CD4-positive, CD25-positive, alpha-beta regulatory T cell (primary cell): ENCODE results near the gene B3GLCT. TPM values are rescaled to one million over a fixed set of nuclear protein-coding genes. Genes with fewer than 3 reads are reported as not detected.

Source experiments
- ATAC-seq, 2 donors: fragments of 150-1000 bp; cut with Tn5 transposase; one replicate each; pipeline ENCODE4 v1.10.0; 2021; ENCODE audit warnings: low read depth in 2 of 2, moderate number of reproducible peaks in 2 of 2, moderate library complexity in 1 of 2
- DNase-seq, 3 donors: peaks; one replicate each; pipeline versions ENCODE4 v3.0.0 to v3.0.0-alpha.2; 2012 to 2022; ENCODE audit warnings: mixed read lengths in 1 of 3
- H3K27ac ChIP-seq: one replicate; pipeline ENCODE4 v1.7.0; 2013; ENCODE audit warnings: mild to moderate bottlenecking, low read length; ENCODE audit not compliant: insufficient read depth, poor library complexity, severe bottlenecking
- H3K27me3 ChIP-seq: one replicate; pipeline ENCODE4 v1.7.0; 2013; ENCODE audit warnings: low read length; ENCODE audit not compliant: control insufficient read depth, insufficient read depth
- H3K36me3 ChIP-seq: one replicate; pipeline ENCODE4 v1.7.0; 2013; ENCODE audit warnings: mild to moderate bottlenecking, low read length, moderate library complexity; ENCODE audit not compliant: control insufficient read depth, insufficient read depth
- H3K4me1 ChIP-seq: 2 replicates; pipeline ENCODE4 v1.7.0; 2013; ENCODE audit warnings: mild to moderate bottlenecking, low read length; ENCODE audit not compliant: insufficient read depth, control insufficient read depth, poor library complexity, severe bottlenecking
- H3K4me3 ChIP-seq: one replicate; pipeline ENCODE4 v1.7.0; 2013; ENCODE audit warnings: low read depth, mild to moderate bottlenecking, low read length, moderate library complexity
- H3K9me3 ChIP-seq, 2 experiments: 1 replicate in 1 of 2; 2 replicates in 1 of 2; pipeline ENCODE4 v1.7.0; 2013; ENCODE audit warnings: low read length in 2 of 2, mild to moderate bottlenecking in 1 of 2, moderate library complexity in 1 of 2; ENCODE audit not compliant: control insufficient read depth in 2 of 2
- H3K27ac Mint-ChIP-seq, 3 donors: one replicate each; pipeline ENCODE4 v1.8.0; 2020 to 2022; ENCODE audit warnings: mild to moderate bottlenecking in 3 of 3, mixed read lengths in 3 of 3, moderate library complexity in 2 of 3
- H3K27me3 Mint-ChIP-seq: one replicate; pipeline ENCODE4 v1.8.0; 2022; ENCODE audit warnings: mild to moderate bottlenecking, mixed read lengths
- H3K36me3 Mint-ChIP-seq: one replicate; pipeline ENCODE4 v1.8.0; 2020; ENCODE audit warnings: mixed read lengths
- H3K4me1 Mint-ChIP-seq, 4 donors: one replicate each; pipeline ENCODE4 v1.8.0; 2020 to 2022; ENCODE audit warnings: mixed read lengths in 4 of 4, mild to moderate bottlenecking in 1 of 4
- H3K4me3 Mint-ChIP-seq, 4 donors: one replicate each; pipeline ENCODE4 v1.8.0; 2020 to 2022; ENCODE audit warnings: mild to moderate bottlenecking in 4 of 4, mixed read lengths in 4 of 4, moderate library complexity in 3 of 4
- H3K9me3 Mint-ChIP-seq, 7 donors: one replicate each; pipeline ENCODE4 v1.8.0; 2020 to 2022; ENCODE audit warnings: mixed read lengths in 7 of 7, mild to moderate bottlenecking in 3 of 7, moderate library complexity in 2 of 7
- polyA plus RNA-seq, 4 donors: library from polyadenylated mRNA; unstranded; fragments of 300-500 nt; fragmentation: Illumina TruSeq; gene quantifications; one replicate each; pipeline ENCODE4 v1.2.3, GENCODE V29; 2021
- total RNA-seq: library from RNA; stranded (reverse); gene quantifications from one replicate; pipeline ENCODE4 v1.2.3, GENCODE V29; 2022

Gene B3GLCT
- 3.4 TPM for total RNA-seq
- 1 to 10 TPM; 3.4 to 5.6 (median 3.5) TPM for polyA plus RNA-seq

- Histone ChIP-seq H3K27ac (peak within 1 kb of the TSS; percentile 84), H3K27me3 (no peaks in the 10 kb centered on the region), H3K9me3 (no peaks in the 10 kb centered on the region), H3K4me1 (peaks cover 11% of the 10 kb centered on the region), H3K4me3 (peak within 1 kb of the TSS; percentile 69), H3K36me3 (no peaks in the 10 kb centered on the region)
- H3K9me3 Mint-ChIP-seq = no peaks in the 10 kb centered on the region
- peak; percentile 82 to 83 for ATAC-seq
- H3K27me3 Mint-ChIP-seq = peaks cover 8% of the 10 kb centered on the region
- peak; percentile 67 to 85 (median 83) for DNase-seq
- H3K27ac Mint-ChIP-seq = peak within 1 kb of the TSS; percentile 81 to 94 (median 92)
- H3K36me3 Mint-ChIP-seq = no peaks in the 10 kb centered on the region
- H3K4me1 Mint-ChIP-seq = peaks cover 4 to 25% (median 15%) of the 10 kb centered on the region in 4 donors
- peak within 1 kb of the TSS; percentile 87 to 94 (median 90) for H3K4me3 Mint-ChIP-seq
These were observed at the start of gene B3GLCT for GRCh38 chr13:31199849-31200636. Gene B3GLCT, plus strand, starts transcription at chr13:31199975. Its CDS starts 110 bp downstream, at chr13:31200085.

GRCh38 chr13:31150315-31150985, 49.3 kb upstream of the B3GLCT start:
- H3K4me1 ChIP-seq = no peaks in the 10 kb centered on the region
- H3K4me3 Mint-ChIP-seq = no peak overlapping the region
- H3K27ac ChIP-seq = no peak overlapping the region
- H3K9me3 ChIP-seq = no peaks in the 10 kb centered on the region
- H3K36me3 Mint-ChIP-seq = peaks cover 65% of the 10 kb centered on the region
- H3K4me1 Mint-ChIP-seq = peaks cover 9 to 31% (median 25%) of the 10 kb centered on the region in 4 donors
- H3K9me3 Mint-ChIP-seq = no peaks in the 10 kb centered on the region
- no peaks in the 10 kb centered on the region for H3K27me3 ChIP-seq
- peaks cover 93% of the 10 kb centered on the region for H3K36me3 ChIP-seq
- no peaks in the 10 kb centered on the region for H3K27me3 Mint-ChIP-seq
- peak overlapping the region in 2 of 3 donors; percentile 34 to 56 for H3K27ac Mint-ChIP-seq
- DNase-seq (no peak), ATAC-seq (no peak)
- no peak overlapping the region for H3K4me3 ChIP-seq

- Mint-ChIP-seq H3K4me1 (peaks cover 7 to 36% (median 23%) of the 10 kb centered on the region in 4 donors), H3K9me3 (no peaks in the 10 kb centered on the region), H3K36me3 (peaks cover 59% of the 10 kb centered on the region), H3K27ac (no peak overlapping the region), H3K27me3 (no peaks in the 10 kb centered on the region), H3K4me3 (no peak overlapping the region)
- DNase-seq = no peak
- ATAC-seq = no peak
- H3K4me1 ChIP-seq = no peaks in the 10 kb centered on the region
- no peak overlapping the region for H3K27ac ChIP-seq
- H3K9me3 ChIP-seq = no peaks in the 10 kb centered on the region
- H3K27me3 ChIP-seq = no peaks in the 10 kb centered on the region
- peaks cover 85% of the 10 kb centered on the region for H3K36me3 ChIP-seq
- H3K4me3 ChIP-seq = no peak overlapping the region
These were observed 47.9 kb upstream of the B3GLCT start for GRCh38 chr13:31151837-31152236.

- no peak overlapping the region for H3K4me3 ChIP-seq
- Mint-ChIP-seq H3K27ac (no peak overlapping the region), H3K36me3 (peaks cover 37% of the 10 kb centered on the region), H3K4me1 (peaks cover 25 to 40% (median 36%) of the 10 kb centered on the region in 4 donors), H3K9me3 (no peaks in the 10 kb centered on the region), H3K27me3 (no peaks in the 10 kb centered on the region), H3K4me3 (no peak overlapping the region)
- H3K9me3 ChIP-seq = no peaks in the 10 kb centered on the region
- peaks cover 14% of the 10 kb centered on the region for H3K4me1 ChIP-seq
- no peaks in the 10 kb centered on the region for H3K27me3 ChIP-seq
- peaks cover 62% of the 10 kb centered on the region for H3K36me3 ChIP-seq
- DNase-seq (no peak), ATAC-seq (no peak)
- H3K27ac ChIP-seq = no peak overlapping the region
These were observed 44.8 kb upstream of the B3GLCT start for GRCh38 chr13:31154939-31155338.

- Mint-ChIP-seq H3K4me3 (peak overlapping the region; percentile 95 to 99 (median 98)), H3K27ac (peak overlapping the region in 2 of 3 donors; percentile 85 to 98), H3K27me3 (no peaks in the 10 kb centered on the region), H3K9me3 (no peaks in the 10 kb centered on the region), H3K36me3 (peaks cover 10% of the 10 kb centered on the region), H3K4me1 (peaks cover 40 to 55% (median 48%) of the 10 kb centered on the region in 4 donors)
- peaks cover 22% of the 10 kb centered on the region for H3K36me3 ChIP-seq
- peak overlapping the region; percentile 81 for H3K4me3 ChIP-seq
- no peak overlapping the region for H3K27ac ChIP-seq
- no peaks in the 10 kb centered on the region for H3K27me3 ChIP-seq
- no peak for ATAC-seq
- DNase-seq = peak in 1 of 3 donors; percentile 44
- H3K4me1 ChIP-seq = peaks cover 31% of the 10 kb centered on the region
- H3K9me3 ChIP-seq = no peaks in the 10 kb centered on the region
These were observed 40.5 kb upstream of the B3GLCT start for GRCh38 chr13:31159306-31159705.

GRCh38 chr13:31160857-31161556, 38.8 kb upstream of the B3GLCT start:
- Histone ChIP-seq H3K4me3 (peak overlapping the region; percentile 81), H3K27ac (peak overlapping the region; percentile 99), H3K4me1 (peaks cover 31% of the 10 kb centered on the region), H3K9me3 (no peaks in the 10 kb centered on the region), H3K27me3 (no peaks in the 10 kb centered on the region), H3K36me3 (peaks cover 7% of the 10 kb centered on the region)
- Mint-ChIP-seq H3K36me3 (no peaks in the 10 kb centered on the region), H3K9me3 (no peaks in the 10 kb centered on the region), H3K4me3 (peak overlapping the region; percentile 95 to 99 (median 98)), H3K4me1 (peaks cover 31 to 52% (median 43%) of the 10 kb centered on the region in 4 donors), H3K27me3 (no peaks in the 10 kb centered on the region), H3K27ac (peak overlapping the region; percentile 98 to 100 (median 98))
- ATAC-seq (no peak), DNase-seq (peak; percentile 33 to 70 (median 49))

GRCh38 chr13:31161557-31162150, 38.1 kb upstream of the B3GLCT start, which contains the start of gene HSPH1:
Gene HSPH1, minus strand, starts transcription at chr13:31161904. Its CDS starts 322 bp downstream, at chr13:31161582.
- Mint-ChIP-seq H3K4me1 (peaks cover 31 to 52% (median 43%) of the 10 kb centered on the region in 4 donors), H3K9me3 (no peaks in the 10 kb centered on the region), H3K27ac (peak within 1 kb of the TSS; percentile 98 to 100 (median 98)), H3K4me3 (peak within 1 kb of the TSS; percentile 95 to 99 (median 98)), H3K27me3 (no peaks in the 10 kb centered on the region), H3K36me3 (no peaks in the 10 kb centered on the region)
- peak within 1 kb of the TSS; percentile 99 for H3K27ac ChIP-seq
- ATAC-seq (peak; percentile 79 to 83), DNase-seq (peak; percentile 99)
- H3K4me3 ChIP-seq = peak within 1 kb of the TSS; percentile 89
- no peaks in the 10 kb centered on the region for H3K27me3 ChIP-seq
- peaks cover 7% of the 10 kb centered on the region for H3K36me3 ChIP-seq
- peaks cover 31% of the 10 kb centered on the region for H3K4me1 ChIP-seq
- no peaks in the 10 kb centered on the region for H3K9me3 ChIP-seq
